VCaP (cell line): Measurements from ENCODE around the gene CYP11A1.

Source experiments
- H3K27ac ChIP-seq: fragments of 450-650 bp; 2 replicates; pipeline ENCODE4 v1.5.1; 2017
- TF ChIP-seq, protein P1 (sequence below): fragments of 450-650 bp; conservative IDR thresholded peaks from 2 replicates; pipeline ENCODE4 v1.5.1; 2017; ENCODE audit warnings: mild to moderate bottlenecking, moderate library complexity

The CYP11A1 gene

GRCh38 chr15:74350295-74351275 is 16.9 kb downstream of the CYP11A1 start:
- TF ChIP-seq, protein P1, sequence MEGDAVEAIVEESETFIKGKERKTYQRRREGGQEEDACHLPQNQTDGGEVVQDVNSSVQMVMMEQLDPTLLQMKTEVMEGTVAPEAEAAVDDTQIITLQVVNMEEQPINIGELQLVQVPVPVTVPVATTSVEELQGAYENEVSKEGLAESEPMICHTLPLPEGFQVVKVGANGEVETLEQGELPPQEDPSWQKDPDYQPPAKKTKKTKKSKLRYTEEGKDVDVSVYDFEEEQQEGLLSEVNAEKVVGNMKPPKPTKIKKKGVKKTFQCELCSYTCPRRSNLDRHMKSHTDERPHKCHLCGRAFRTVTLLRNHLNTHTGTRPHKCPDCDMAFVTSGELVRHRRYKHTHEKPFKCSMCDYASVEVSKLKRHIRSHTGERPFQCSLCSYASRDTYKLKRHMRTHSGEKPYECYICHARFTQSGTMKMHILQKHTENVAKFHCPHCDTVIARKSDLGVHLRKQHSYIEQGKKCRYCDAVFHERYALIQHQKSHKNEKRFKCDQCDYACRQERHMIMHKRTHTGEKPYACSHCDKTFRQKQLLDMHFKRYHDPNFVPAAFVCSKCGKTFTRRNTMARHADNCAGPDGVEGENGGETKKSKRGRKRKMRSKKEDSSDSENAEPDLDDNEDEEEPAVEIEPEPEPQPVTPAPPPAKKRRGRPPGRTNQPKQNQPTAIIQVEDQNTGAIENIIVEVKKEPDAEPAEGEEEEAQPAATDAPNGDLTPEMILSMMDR = no peak

DNA sequence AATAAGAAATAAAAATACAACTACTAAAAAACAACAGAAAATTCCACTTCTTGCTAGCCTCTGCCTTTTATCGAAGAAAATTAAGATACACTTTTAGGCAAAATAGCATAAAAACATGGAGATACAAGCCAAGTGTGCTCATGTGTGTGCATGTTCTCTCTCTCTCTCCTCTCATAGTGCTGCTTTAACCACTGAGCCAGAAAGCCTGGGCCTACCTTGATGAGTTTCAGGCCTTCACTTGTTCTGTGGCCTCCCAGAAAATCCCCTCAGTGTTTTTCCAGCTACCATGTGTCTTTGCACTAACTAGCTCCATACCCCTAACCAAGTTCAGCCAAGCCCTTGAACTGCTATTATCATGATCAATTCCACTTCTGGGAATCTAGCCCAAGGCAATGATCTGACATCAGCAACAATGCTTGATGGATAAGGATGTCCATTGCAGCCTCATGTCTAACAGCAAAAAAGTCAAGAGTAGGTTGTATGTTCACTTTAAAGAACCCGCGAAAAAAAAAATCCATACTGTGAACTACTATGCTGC is 18.1 kb downstream of the CYP11A1 start:
- H3K27ac ChIP-seq = no peak overlapping the region
- TF ChIP-seq, protein P1 = no peak

More at GRCh38 chr15:74350295-74351275, 16.9 kb downstream of the CYP11A1 start:
- H3K27ac ChIP-seq = no peak overlapping the region

GRCh38 chr15:74347757-74348250 is 19.6 kb downstream of the CYP11A1 start:
- TF ChIP-seq, protein P1 = no peak
- no peak overlapping the region for H3K27ac ChIP-seq

GRCh38 chr15:74345051-74345450 is 22.4 kb downstream of the CYP11A1 start:
- TF ChIP-seq, protein P1 = no peak
- no peak overlapping the region for H3K27ac ChIP-seq

GRCh38 chr15:74343797-74344127 is 23.7 kb downstream of the CYP11A1 start:
- no peak overlapping the region for H3K27ac ChIP-seq
- TF ChIP-seq, protein P1 = no peak

- TF ChIP-seq, protein P1 = no peak
- no peak overlapping the region for H3K27ac ChIP-seq
These were observed 24.2 kb downstream of the CYP11A1 start for GRCh38 chr15:74343127-74343796.

DNA sequence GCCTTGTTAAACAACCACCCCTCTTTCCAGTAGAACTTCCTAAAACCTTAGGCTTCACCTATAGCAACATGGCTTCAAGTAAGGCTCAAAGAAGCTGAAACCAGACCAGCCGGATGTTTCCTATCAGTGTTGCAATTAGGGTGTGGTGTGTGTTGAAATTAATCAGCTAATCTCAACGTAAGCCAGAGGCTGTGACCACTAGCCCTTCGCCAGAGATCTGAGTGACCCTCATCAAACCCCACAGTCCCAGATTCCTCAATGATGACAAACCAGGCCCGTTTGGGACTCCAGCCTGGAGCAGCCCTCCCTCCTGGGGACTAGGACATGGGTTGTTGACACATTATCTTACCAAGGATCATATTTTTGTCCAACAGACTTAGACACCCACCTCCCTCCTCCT is 27.3 kb downstream of the CYP11A1 start:
- H3K27ac ChIP-seq = no peak overlapping the region
- TF ChIP-seq, protein P1 = no peak
